HTR-8/SVneo (cell line): Measurements from ENCODE around the gene TEAD2.
"Not testable (repeated sequence)": the region's sequence is repeated elsewhere in the genome, so short reads cannot be mapped to it uniquely, and the experiment has no call there.

Experiments used
- DNase-seq: peaks from one replicate; pipeline ENCODE4 v3.0.0; 2011; ENCODE audit warnings: low spot score, mixed read lengths; ENCODE audit not compliant: insufficient read length
- FAIRE-seq: peaks from 2 replicates; lab custom pipeline; 2011; peaks lifted over from hg19 to GRCh38; lab: Jason Lieb, UNC

TEAD2 gene

DNA sequence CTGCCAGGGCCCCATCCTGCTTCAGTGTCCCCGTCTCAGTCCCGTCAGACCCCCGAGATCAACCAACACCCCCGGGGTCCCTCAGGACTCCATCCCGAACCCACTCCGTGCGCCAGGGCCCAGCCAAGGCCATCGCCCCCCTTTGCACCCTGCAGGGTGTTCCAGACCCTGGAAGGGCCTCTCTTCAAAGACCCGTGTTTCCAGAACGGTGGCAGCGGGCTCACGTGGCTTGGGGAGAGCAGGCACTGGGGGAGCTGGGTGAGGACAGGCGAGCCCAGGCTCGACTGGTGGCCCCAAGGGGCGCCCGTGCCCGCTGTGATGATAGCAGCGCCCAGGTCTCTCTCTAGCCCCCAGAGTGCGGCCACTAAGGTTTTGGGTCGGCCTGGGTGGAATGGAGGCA is 27.2 kb upstream of the TEAD2 start:
- FAIRE-seq (no peak), DNase-seq (no peak)

GRCh38 chr19:49387936-49388372 is 25.7 kb upstream of the TEAD2 start, which contains the start of gene KASH5:
Gene KASH5 (plus strand): TSS chr19:49388249. CDS start chr19:49390884, 2,635 bp downstream.
- no peak for DNase-seq

GRCh38 chr19:49383599-49383998 is 21.4 kb upstream of the TEAD2 start:
- no peak for FAIRE-seq
- DNase-seq = no peak

More at GRCh38 chr19:49387936-49388372, 25.7 kb upstream of the TEAD2 start, which contains the start of gene KASH5:
- FAIRE-seq = no peak

DNA sequence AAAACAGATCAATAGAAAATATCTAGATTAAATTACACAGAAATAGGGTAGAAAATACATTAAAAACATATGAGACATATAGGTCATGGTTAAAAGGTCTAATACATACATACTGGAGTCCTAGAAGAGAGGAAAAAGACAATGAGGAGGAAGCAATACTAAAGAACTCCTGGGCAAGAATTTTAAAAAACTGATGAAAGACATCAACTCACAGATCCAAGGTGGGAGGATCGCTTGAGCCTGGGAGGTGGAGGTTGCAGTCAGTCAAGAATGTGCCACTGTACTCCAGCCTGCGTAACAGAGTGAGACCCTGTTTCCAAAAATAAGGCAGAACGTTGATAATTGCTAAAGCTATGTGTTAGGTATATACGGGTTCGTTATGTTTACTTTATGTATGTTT is 20.4 kb upstream of the TEAD2 start:
- no peak for FAIRE-seq

DNA sequence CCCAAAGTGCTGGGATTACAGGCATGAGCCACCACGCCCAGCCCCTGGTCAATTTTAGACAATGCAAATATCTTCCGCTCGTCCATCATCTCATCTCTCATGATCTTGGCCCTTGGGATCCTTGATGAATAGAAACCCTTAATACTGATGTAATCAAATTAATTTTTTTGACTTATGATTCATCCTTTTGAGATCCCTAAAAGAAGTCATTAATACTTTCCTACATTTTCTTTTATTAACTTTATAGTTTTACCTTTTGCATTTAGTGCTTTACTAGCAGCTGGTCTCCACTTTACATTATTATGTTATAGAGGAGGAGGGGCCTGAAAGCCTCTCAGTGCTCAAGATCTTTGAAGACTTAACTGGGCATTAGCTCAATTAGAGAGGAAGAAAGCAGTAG is 18.2 kb upstream of the TEAD2 start:
- FAIRE-seq (no peak), DNase-seq (no peak)

More for the DNA sequence above, 20.4 kb upstream of the TEAD2 start:
- DNase-seq = no peak

DNA sequence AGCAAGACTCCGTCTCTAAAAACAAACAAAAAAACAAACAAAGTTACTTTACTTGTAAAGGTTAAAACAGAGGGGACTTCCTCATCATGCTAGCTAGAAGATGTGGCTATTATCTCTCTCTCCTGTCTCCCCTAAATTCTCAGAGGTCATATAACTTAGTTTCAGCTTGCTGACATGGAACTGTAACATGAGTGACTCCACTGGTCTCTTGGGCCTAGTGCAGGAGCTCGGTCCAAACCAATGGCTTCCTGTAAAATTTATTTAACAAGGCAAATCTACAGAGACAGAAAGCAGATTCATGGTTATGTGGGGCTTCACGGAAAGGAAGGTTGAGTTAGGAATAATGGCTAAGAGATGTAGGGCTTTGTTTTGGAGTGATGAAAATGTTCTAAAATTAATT is 16.3 kb upstream of the TEAD2 start:
- no peak for FAIRE-seq
- DNase-seq = no peak

DNA sequence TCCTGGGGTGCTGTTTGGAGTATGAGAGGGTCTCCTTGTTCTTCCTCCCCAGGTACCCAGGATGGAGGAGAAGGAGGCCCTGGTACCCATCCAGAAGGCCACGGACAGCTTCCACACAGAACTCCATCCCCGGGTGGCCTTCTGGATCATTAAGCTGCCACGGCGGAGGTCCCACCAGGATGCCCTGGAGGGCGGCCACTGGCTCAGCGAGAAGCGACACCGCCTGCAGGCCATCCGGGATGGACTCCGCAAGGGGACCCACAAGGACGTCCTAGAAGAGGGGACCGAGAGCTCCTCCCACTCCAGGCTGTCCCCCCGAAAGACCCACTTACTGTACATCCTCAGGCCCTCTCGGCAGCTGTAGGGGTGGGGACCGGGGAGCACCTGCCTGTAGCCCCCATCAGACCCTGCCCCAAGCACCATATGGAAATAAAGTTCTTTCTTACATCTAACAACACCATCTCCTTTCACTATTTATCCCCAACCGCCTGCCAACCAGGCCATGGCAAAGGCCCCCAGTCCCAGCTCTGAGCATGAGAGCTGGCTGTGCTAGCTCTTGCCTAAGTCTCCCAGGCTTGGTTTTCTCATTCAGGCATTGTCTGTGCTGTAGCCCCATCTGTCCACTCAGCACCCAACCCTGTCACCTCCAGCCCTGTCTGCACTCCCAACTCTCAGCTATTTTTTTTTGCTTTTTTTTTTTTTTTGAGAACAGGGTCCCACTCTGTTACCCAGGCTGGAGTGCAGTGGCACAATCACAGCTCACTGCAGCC is 12.6 kb upstream of the TEAD2 start:
- no peak for DNase-seq
- no peak for FAIRE-seq

DNA sequence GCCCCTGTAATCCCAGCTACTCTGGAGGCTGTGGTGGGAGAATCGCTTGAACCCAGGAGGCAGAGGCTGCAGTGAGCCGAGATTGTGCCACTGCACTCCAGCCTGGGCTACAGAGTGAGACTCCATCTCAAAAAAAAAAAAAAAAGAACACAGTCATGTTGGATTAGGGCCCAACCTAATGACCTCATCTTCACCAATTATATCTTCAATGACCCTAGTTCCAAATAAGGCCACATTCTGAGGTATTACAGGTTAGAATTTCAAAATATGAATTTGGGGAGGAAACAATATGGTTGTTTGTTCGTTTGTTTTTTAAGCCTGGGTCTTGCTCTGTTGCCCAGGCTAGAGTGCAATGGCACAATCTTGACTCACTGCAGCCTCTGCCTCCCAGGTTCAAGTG is 11.0 kb upstream of the TEAD2 start:
- not testable (repeated sequence) for FAIRE-seq, DNase-seq

DNA sequence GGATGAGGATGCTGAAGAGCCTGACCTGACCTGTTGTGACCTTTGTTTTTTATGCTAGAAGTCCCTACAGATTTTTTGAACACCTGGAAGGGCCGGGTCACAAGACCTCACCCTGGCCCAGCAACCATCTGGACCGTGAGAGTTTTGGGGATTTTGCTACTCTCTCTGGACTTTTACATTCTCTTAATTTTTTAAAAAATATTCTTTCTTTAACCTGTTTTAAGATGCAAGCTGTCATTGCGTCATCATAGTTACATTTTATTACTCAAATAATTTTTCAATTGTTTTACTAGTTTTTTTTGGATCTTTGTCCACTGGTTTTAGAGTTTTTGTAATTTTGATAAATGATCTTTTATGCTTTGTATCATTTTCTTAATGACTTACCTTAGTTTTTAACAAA is 9.0 kb upstream of the TEAD2 start:
- FAIRE-seq (no peak), DNase-seq (no peak)

DNA sequence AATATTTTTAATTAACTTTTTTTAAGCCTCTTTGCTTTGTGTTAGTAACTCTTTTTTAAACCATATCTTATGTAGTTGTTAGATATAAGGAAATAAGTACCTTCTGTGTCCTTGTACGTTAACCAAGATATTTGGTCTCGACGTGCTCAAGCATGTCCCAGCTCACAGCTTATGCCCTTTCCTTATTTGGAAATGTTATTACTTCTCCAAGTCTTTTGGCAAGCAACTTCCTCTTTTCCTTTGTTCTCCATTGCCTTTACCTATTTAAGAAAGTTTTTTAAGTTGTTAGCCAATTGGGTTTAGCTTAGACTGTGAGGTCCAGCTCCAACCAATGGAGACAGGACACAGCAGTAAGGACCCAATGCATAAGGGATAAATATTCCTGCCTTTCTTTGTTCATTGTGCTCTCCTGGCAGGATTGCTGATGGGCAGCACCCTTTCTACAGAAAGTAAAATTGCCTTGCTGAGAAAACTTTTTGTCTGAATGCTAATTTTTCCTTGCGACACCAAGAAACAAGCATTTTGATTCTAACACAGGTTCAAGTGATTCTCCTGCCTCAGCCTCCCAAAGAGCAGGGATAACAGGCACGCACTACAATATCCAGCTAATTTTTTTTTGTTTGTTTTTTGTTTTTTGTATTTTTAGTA is 6.6 kb upstream of the TEAD2 start:
- DNase-seq (no peak), FAIRE-seq (no peak)

- FAIRE-seq (no peak), DNase-seq (no peak)
These were observed 3.9 kb upstream of the TEAD2 start for GRCh38 chr19:49366110-49366509.

DNA sequence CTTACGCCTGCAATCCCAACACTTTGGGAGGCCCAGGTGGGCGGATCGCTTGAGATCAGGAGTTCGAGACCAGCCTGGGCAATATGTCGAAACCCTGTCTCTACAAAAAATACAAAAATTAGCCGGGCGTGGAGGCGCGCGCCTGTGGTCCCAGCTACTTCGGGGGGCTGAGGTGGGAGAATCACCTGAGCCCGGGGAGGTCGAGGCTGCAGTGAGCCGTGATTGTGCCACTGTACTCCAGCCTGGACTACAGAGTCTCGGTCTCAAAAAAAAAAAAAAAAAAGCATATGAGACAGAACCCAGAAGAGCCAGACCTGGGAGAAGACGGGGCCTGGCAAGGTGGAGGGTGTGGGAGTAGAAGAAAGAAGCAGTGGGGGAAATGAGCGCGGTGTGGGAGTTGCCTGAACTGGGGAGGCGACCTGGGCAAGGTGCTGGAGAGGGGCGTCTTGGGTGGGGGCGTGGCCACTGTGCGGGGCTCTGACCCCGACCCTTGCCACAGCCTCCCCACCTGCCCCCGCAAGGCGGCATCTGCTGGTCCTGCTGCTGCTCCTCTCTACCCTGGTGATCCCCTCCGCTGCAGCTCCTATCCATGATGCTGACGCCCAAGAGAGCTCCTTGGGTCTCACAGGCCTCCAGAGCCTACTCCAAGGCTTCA is 2.0 kb upstream of the TEAD2 start:
- FAIRE-seq (no peak), DNase-seq (no peak)

DNA sequence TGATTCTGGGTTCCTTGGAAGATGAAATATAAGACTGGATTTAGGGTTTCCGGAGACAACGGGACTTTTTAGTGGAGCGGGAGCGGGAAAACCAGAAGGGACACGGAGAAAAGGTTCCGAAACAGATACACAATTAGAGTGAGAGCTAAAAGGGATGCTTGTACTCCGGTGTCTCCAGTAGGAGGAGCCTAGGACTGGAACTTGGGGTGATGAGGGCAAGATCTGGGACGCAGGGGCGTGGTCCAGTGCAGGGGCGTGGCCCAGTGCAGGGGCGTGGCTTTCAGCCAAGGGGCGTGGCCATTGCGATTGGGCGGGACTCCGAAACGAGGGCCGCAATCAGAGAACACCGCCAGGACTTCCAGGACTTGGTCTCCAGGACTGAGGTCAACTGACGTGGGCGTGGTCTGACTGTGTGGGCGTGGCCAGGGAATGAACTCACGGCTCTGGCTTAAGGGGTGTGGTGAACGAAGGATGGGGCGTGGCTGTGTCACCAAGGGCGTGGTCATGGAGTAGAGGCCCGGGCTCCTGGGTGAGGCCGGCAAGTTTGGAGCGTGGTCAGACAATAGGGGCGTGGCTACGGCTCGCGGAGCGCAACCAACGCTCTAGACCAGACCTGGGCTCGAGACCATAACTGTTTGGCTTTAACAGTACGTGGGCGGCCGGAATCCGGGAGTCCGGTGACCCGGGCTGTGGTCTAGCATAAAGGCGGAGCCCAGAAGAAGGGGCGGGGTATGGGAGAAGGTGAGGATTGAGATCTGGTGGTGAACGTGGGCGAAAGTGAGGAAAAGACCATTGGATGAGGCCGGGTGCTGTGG is 1.3 kb upstream of the TEAD2 start, which contains the start of gene DKKL1:
Gene DKKL1, plus strand, starts transcription at position 610 of the 815 bp plus-strand sequence. Its CDS starts 122 bp downstream, at position 732.
- DNase-seq = peak; percentile 96
- FAIRE-seq = peak; percentile 99

GRCh38 chr19:49362929-49363267 is 682 bp upstream of the TEAD2 start:
- no peak for FAIRE-seq
- peak; percentile 29 for DNase-seq

DNA sequence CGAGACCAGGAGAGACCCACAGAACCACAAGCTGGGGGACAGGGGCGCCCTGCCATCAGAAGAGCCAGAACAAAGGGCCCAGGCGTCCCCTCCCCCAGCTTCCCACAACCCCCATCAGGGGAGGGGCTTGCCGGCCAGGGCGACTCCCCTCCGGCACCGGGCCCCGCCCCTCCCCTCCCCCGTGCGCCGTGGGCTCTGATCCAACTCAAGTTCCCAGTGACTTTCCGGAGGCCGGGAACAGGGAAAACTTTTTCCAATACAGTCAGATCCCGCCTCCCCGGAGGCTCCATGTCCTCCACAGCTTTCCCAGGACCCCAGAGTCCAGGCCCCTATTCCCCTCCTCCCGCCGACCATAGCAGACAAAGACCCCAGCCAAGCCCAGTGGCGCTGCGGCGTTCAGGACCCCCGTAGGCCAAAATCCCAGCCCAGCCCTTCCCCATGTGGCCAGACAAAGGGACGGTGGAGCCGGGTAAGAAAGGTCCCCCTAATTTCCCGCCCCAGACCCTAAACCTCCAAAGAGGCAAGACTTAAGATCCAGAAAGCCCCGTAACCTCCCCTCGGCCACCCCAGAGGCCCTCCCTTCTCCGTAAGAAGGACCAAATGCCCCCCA is 673 bp downstream of the TEAD2 start:
- DNase-seq = peak; percentile 76
- FAIRE-seq = no peak

GRCh38 chr19:49359851-49360820 is 2.1 kb downstream of the TEAD2 start:
- FAIRE-seq = no peak

DNA sequence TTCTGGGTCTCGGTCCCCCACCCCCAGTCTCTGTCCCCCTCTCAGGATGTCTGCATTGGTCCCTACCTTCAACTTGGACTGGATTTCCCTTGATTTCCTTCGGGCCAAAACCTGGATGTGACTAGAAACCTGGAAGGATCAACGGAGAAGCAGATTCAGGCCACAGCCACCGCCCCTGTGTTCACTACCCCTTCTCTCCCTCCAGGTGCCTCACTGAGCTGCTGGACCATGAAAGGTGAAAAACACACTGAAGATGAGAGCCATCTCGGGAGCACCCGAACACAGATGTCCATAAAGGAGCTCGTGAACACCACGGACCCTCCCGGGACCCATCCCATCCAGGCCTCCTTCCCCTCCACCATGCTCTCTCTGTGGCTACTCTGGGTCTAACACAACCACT is 5.0 kb downstream of the TEAD2 start:
- FAIRE-seq = no peak
- no peak for DNase-seq

More at GRCh38 chr19:49359851-49360820, 2.1 kb downstream of the TEAD2 start:
- DNase-seq = no peak

DNA sequence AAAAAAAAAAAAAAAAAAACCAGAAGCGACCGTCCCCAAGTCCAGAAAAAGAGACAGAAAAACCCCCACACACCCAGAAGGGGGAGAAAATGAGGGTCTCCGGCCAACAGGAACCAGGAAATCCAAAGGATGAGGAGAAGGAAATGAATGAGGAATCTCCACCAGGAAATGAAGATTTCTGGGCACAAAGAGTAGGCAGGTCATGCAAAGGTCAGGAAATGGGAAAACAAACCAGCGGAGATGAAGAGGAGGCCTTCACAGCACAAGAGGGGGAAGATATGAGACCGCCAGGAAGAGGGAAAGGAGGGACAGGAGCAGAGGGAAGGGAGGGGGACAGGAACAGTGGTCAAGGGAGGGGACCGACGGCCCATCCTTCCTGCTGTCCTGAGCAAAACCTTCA is 5.8 kb downstream of the TEAD2 start:
- FAIRE-seq = no peak
- DNase-seq = no peak

DNA sequence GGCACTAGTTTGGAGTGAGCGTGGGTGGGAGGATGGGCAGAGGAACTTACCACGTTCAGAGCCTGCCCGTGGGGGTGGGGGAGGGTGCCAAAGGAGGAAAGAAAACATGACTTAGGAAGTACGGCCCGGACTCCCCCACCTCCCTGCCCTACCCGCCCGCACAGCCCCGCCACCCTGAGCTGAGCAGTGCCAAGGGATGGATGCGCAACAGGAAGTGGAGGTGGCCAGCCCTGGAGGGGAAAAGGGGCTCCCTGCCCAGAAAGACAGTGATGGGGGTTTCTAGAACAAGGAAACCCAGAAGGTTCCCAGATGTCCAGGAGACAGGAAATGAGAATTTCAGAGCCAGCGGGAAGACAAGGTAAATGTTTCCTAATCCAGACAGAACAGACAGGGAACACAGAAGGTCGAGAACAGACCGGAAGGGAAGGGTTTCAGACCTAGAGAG is 6.3 kb downstream of the TEAD2 start:
- no peak for DNase-seq
- FAIRE-seq = no peak
